Chondrocyte (in vitro differentiated cells): ENCODE data around the gene CTCF. TPM values are rescaled to one million over a fixed set of nuclear protein-coding genes. Genes with fewer than 3 reads are reported as not detected.
A peak's percentile ranks its signal among the peaks of the same experiment; 100 is the strongest.

Source experiments
- DNase-seq: peaks from one replicate; pipeline ENCODE4 v3.0.0; 2021; ENCODE audit warnings: mixed read lengths, low spot score
- H3K27ac Mint-ChIP-seq: one replicate; pipeline ENCODE4 v1.8.0; 2021; ENCODE audit warnings: mild to moderate bottlenecking, moderate library complexity, mixed read lengths; ENCODE audit not compliant: unreplicated experiment
- H3K27me3 Mint-ChIP-seq: 2 replicates; pipeline ENCODE4 v1.8.0; 2021; ENCODE audit warnings: low read depth, mixed read lengths
- H3K36me3 Mint-ChIP-seq: 2 replicates; pipeline ENCODE4 v1.8.0; 2021; ENCODE audit warnings: low read depth, mixed read lengths
- H3K4me1 Mint-ChIP-seq: 2 replicates; pipeline ENCODE4 v1.8.0; 2021; ENCODE audit warnings: low read depth, mild to moderate bottlenecking, mixed read lengths
- H3K4me3 Mint-ChIP-seq: one replicate; pipeline ENCODE4 v1.8.0; 2021; ENCODE audit warnings: mild to moderate bottlenecking, moderate library complexity, mixed read lengths; ENCODE audit not compliant: unreplicated experiment
- H3K9me3 Mint-ChIP-seq: 2 replicates; pipeline ENCODE4 v1.8.0; 2021; ENCODE audit warnings: low read depth, mixed read lengths
- CTCF ChIP-seq: fragments of 200-600 bp; sonication (generic); IDR thresholded peaks from 2 replicates; pipeline ENCODE4 v1.5.0; 2021; ENCODE audit warnings: antibody characterized with exemption, mild to moderate bottlenecking, moderate library complexity
- total RNA-seq: library from RNA; stranded (reverse); gene quantifications from 3 replicates; pipeline ENCODE4 v1.2.1, GENCODE V29; 2021

CTCF gene
- total RNA-seq, 1 donor from 2014 or later, result 31.2 TPM

GRCh38 chr16:67666559-67667452 is 104.5 kb downstream of the CTCF start, which contains the start of the genes C16orf86 and ENKD1:
TSS of gene C16orf86 (plus strand) at chr16:67666814. CDS start at chr16:67666971, 157 bp downstream.
TSS of gene ENKD1 (minus strand) at chr16:67666750. CDS start at chr16:67666442, 308 bp downstream.
- TF ChIP-seq CTCF, result no peak
- Mint-ChIP-seq H3K36me3 (no peaks in the 10 kb centered on the region), H3K4me3 (peak within 1 kb of the TSS; percentile 74), H3K27ac (peak within 1 kb of the TSS; percentile 73), H3K27me3 (no peaks in the 10 kb centered on the region), H3K9me3 (no peaks in the 10 kb centered on the region), H3K4me1 (peaks cover 15% of the 10 kb centered on the region)
- DNase-seq, result no peak

- H3K4me3 Mint-ChIP-seq, result peak overlapping the region; percentile 74
- no peaks in the 10 kb centered on the region for H3K27me3 Mint-ChIP-seq
- H3K9me3 Mint-ChIP-seq, result no peaks in the 10 kb centered on the region
- H3K36me3 Mint-ChIP-seq, result no peaks in the 10 kb centered on the region
- TF ChIP-seq CTCF, result no peak
- no peak for DNase-seq
- H3K4me1 Mint-ChIP-seq, result peaks cover 15% of the 10 kb centered on the region
- H3K27ac Mint-ChIP-seq, result no peak overlapping the region
These were observed 105.1 kb downstream of the CTCF start for GRCh38 chr16:67667453-67667816.

- H3K9me3 Mint-ChIP-seq, result no peaks in the 10 kb centered on the region
- peak; percentile 94 for DNase-seq
- H3K4me1 Mint-ChIP-seq, result peaks cover 15% of the 10 kb centered on the region
- no peaks in the 10 kb centered on the region for H3K36me3 Mint-ChIP-seq
- H3K4me3 Mint-ChIP-seq, result peak overlapping the region; percentile 35
- TF ChIP-seq CTCF, result peak; percentile 85
- H3K27ac Mint-ChIP-seq, result no peak overlapping the region
- H3K27me3 Mint-ChIP-seq, result no peaks in the 10 kb centered on the region
These were observed 105.6 kb downstream of the CTCF start for GRCh38 chr16:67667817-67668494.

- no peak overlapping the region for H3K27ac Mint-ChIP-seq
- peaks cover 18% of the 10 kb centered on the region for H3K4me1 Mint-ChIP-seq
- no peaks in the 10 kb centered on the region for H3K36me3 Mint-ChIP-seq
- H3K27me3 Mint-ChIP-seq, result no peaks in the 10 kb centered on the region
- H3K9me3 Mint-ChIP-seq, result no peaks in the 10 kb centered on the region
- DNase-seq, result no peak
- no peak for TF ChIP-seq CTCF
- no peak overlapping the region for H3K4me3 Mint-ChIP-seq
These were observed 106.3 kb downstream of the CTCF start for GRCh38 chr16:67668495-67669157.
